IMR-90 (cell line): ENCODE data around the gene F5. TPM values are rescaled to one million over a fixed set of nuclear protein-coding genes. Genes with fewer than 3 reads are reported as not detected.

Experiments used
- ATAC-seq: fragments of 200-7000 bp; cut with Tn5 transposase; 2 replicates; pipeline ENCODE4 v1.9.1; 2020; ENCODE audit warnings: low read depth, mild to moderate bottlenecking, moderate library complexity
- BruUV-seq: library from RNA; stranded (reverse); fragments of 400-500 nt; replicated peaks from 2 replicates; lab custom pipeline; 2021; lab: Mats Ljungman, UMichigan
- CTCF ChIA-PET: fragments of 300-600 bp; formaldehyde crosslinking; extraction: SDS; loops from one replicate; lab custom pipeline; 2021; ENCODE audit warnings: antibody characterized with exemption; lab: Yijun Ruan, JAX
- POLR2A ChIA-PET: fragments of 300-600 bp; sonication (Branson Sonifier 250); formaldehyde crosslinking; loops from one replicate; lab custom pipeline; 2022; ENCODE audit warnings: antibody characterized with exemption; ENCODE audit not compliant: unreplicated experiment; lab: Charles Lee
- DNase-seq: peaks from one replicate; pipeline ENCODE4 v3.0.0; 2013
- H2AFZ ChIP-seq: replicated peaks from 2 replicates; pipeline ENCODE3; 2013; ENCODE audit warnings: low read length, mild to moderate bottlenecking; ENCODE audit not compliant: poor library complexity
- H2AK5ac ChIP-seq: 2 replicates; pipeline ENCODE4 v1.6.1; 2013; ENCODE audit warnings: low read depth, low read length, inconsistent platforms
- H2AK9ac ChIP-seq: replicated peaks from 2 replicates; pipeline ENCODE3; 2013; ENCODE audit warnings: mild to moderate bottlenecking, low read depth, low read length, moderate library complexity; ENCODE audit not compliant: poor library complexity
- H2BK120ac ChIP-seq: 2 replicates; pipeline ENCODE4 v1.6.1; 2013; ENCODE audit warnings: low read depth, low read length, inconsistent platforms
- H2BK15ac ChIP-seq: 3 replicates; pipeline ENCODE4 v1.6.1; 2013; ENCODE audit warnings: low read depth, low read length, inconsistent platforms
- H2BK20ac ChIP-seq: 2 replicates; pipeline ENCODE4 v1.6.1; 2013; ENCODE audit warnings: low read depth, mild to moderate bottlenecking, inconsistent platforms, low read length, moderate library complexity
- H2BK5ac ChIP-seq: 2 replicates; pipeline ENCODE4 v1.6.1; 2013; ENCODE audit warnings: mild to moderate bottlenecking, low read depth, low read length, inconsistent platforms; ENCODE audit not compliant: poor library complexity, severe bottlenecking
- H3K14ac ChIP-seq: replicated peaks from 2 replicates; pipeline ENCODE4 v1.6.1; 2013; ENCODE audit warnings: low read depth, low read length, inconsistent platforms
- H3K18ac ChIP-seq: 2 replicates; pipeline ENCODE4 v1.6.1; 2013; ENCODE audit warnings: low read depth, low read length, control low read depth
- H3K23ac ChIP-seq: 2 replicates; pipeline ENCODE4 v1.6.1; 2013; ENCODE audit warnings: low read depth, low read length, inconsistent platforms
- H3K27ac ChIP-seq: 2 replicates; pipeline ENCODE4 v1.5.1; 2013; ENCODE audit warnings: mild to moderate bottlenecking, control low read depth, low read length; ENCODE audit not compliant: insufficient read depth
- H3K27me3 ChIP-seq: 2 replicates; pipeline ENCODE4 v1.6.1; 2013; ENCODE audit warnings: low read length; ENCODE audit not compliant: control insufficient read depth, insufficient read depth
- H3K36me3 ChIP-seq: 2 replicates; pipeline ENCODE4 v1.6.1; 2013; ENCODE audit warnings: low read length, mixed read lengths; ENCODE audit not compliant: control insufficient read depth, insufficient read depth
- H3K4ac ChIP-seq: 2 replicates; pipeline ENCODE4 v1.6.1; 2013; ENCODE audit warnings: low read depth, low read length, inconsistent platforms
- H3K4me1 ChIP-seq: 2 replicates; pipeline ENCODE4 v1.6.1; 2013; ENCODE audit warnings: low read length, mixed read lengths; ENCODE audit not compliant: control insufficient read depth, insufficient read depth
- H3K4me2 ChIP-seq: 2 replicates; pipeline ENCODE4 v1.6.1; 2013; ENCODE audit warnings: low read depth, mild to moderate bottlenecking, control low read depth, low read length, moderate library complexity
- H3K4me3 ChIP-seq: 2 replicates; pipeline ENCODE4 v1.5.1; 2013; ENCODE audit warnings: low read depth, mild to moderate bottlenecking, control low read depth, low read length, moderate library complexity; ENCODE audit not compliant: insufficient read depth
- H3K56ac ChIP-seq: 2 replicates; pipeline ENCODE4 v1.6.1; 2013; ENCODE audit warnings: low read length, inconsistent platforms; ENCODE audit not compliant: insufficient read depth; ENCODE audit errors: extremely low read depth
- H3K79me1 ChIP-seq, 2 experiments: 2 replicates each; pipeline ENCODE4 v1.6.1; 2013; ENCODE audit warnings: low read length in 2 of 2, inconsistent platforms in 1 of 2, low read depth in 1 of 2
- H3K9ac ChIP-seq: 2 replicates; pipeline ENCODE4 v1.6.1; 2013; ENCODE audit warnings: low read depth, low read length, control low read depth
- H3K9me1 ChIP-seq: 2 replicates; pipeline ENCODE4 v1.6.1; 2013; ENCODE audit warnings: low read length, inconsistent platforms; ENCODE audit not compliant: insufficient read depth
- H3K9me3 ChIP-seq: 2 replicates; pipeline ENCODE4 v1.6.1; 2013; ENCODE audit warnings: low read length; ENCODE audit not compliant: control insufficient read depth, insufficient read depth
- H4K20me1 ChIP-seq: 2 replicates; pipeline ENCODE4 v1.6.1; 2013; ENCODE audit warnings: low read length, inconsistent platforms; ENCODE audit not compliant: insufficient read depth
- H4K5ac ChIP-seq: 2 replicates; pipeline ENCODE4 v1.6.1; 2013; ENCODE audit warnings: mild to moderate bottlenecking, low read depth, low read length, control low read depth
- H4K8ac ChIP-seq, 2 experiments: 2 replicates each; pipeline ENCODE4 v1.6.1; 2013; ENCODE audit warnings: low read depth in 2 of 2, low read length in 2 of 2, control low read depth in 1 of 2, inconsistent platforms in 1 of 2
- H4K91ac ChIP-seq: 2 replicates; pipeline ENCODE4 v1.6.1; 2013; ENCODE audit warnings: low read depth, low read length, inconsistent platforms; ENCODE audit not compliant: insufficient read depth
- CEBPB ChIP-seq: IDR thresholded peaks from 2 replicates; pipeline ENCODE4 v1.6.1; 2012; ENCODE audit warnings: low read depth, low read length, improper control_type of control experiment
- CTCF ChIP-seq: conservative IDR thresholded peaks from 2 replicates; pipeline ENCODE4 v1.5.1; 2012; ENCODE audit warnings: mild to moderate bottlenecking, low read depth, low read length, improper control_type of control experiment
- NFE2L2 ChIP-seq: fragments of 150-350 bp; IDR thresholded peaks from 2 replicates; pipeline ENCODE4 v1.6.1; 2016; ENCODE audit warnings: low read depth, mild to moderate bottlenecking, low read length
- RFX5 ChIP-seq: IDR thresholded peaks from 2 replicates; pipeline ENCODE4 v1.8.0; 2012; ENCODE audit warnings: low read depth, mild to moderate bottlenecking, low read length, moderate library complexity
- WGBS, 2 experiments: methylation state at CpG; one replicate each; pipeline versions ENCODE4 v1.1.5 to v1.1.7; 2013; ENCODE audit warnings: missing lambda C conversion rate in 2 of 2; ENCODE audit not compliant: insufficient read length in 1 of 2; ENCODE audit errors: extremely low coverage in 2 of 2; 5-methylcytosine and 5-hydroxymethylcytosine counted together
- dilution Hi-C: fragments of 300-500 bp; cut with HindIII; formaldehyde crosslinking; loops from one replicate; pipeline ENCODE4 v1.14.3; 2018; ENCODE audit warnings: low sequenced_read_pairs; ENCODE audit not compliant: unreplicated experiment
- in situ Hi-C: fragments of 300-500 bp; cut with MboI; formaldehyde crosslinking; loops from 3 replicates; pipeline ENCODE4 v1.14.3; 2019; ENCODE audit warnings: low sequenced_read_pairs, inconsistent platforms, mixed read lengths
- intact Hi-C: fragments of 100-400 bp; cut with micrococcal nuclease; formaldehyde crosslinking; loops from 2 replicates; pipeline ENCODE4 v1.10.0; 2022
- polyA plus RNA-seq, 3 experiments: library from polyadenylated mRNA; depleted of rRNA; stranded (reverse); fragments of >200 nt; gene quantifications; 2 replicates each; pipeline ENCODE4 v1.2.3, GENCODE V29; 2012; ENCODE audit warnings: low replicate concordance in 1 of 3
- total RNA-seq: library from RNA; depleted of rRNA; stranded (reverse); fragments of >200 nt; gene quantifications from 2 replicates; pipeline ENCODE4 v1.2.3, GENCODE V29; 2012
- TF ChIP-seq, protein P1 (sequence below): fragments of 150-350 bp; IDR thresholded peaks from 2 replicates; pipeline ENCODE4 v1.6.1; 2017; ENCODE audit warnings: mild to moderate bottlenecking, antibody characterized with exemption, low read length, low read depth
- TF ChIP-seq, protein P2 (sequence below): fragments of 150-350 bp; IDR thresholded peaks from 2 replicates; pipeline ENCODE4 v1.6.1; 2016; ENCODE audit warnings: low read depth, mild to moderate bottlenecking, low read length, moderate library complexity, borderline replicate concordance

F5 gene
- total and polyA plus RNA-seq, 2 of the 4 experiments (the other 2 are of a cell fraction) = not detected

DNA sequence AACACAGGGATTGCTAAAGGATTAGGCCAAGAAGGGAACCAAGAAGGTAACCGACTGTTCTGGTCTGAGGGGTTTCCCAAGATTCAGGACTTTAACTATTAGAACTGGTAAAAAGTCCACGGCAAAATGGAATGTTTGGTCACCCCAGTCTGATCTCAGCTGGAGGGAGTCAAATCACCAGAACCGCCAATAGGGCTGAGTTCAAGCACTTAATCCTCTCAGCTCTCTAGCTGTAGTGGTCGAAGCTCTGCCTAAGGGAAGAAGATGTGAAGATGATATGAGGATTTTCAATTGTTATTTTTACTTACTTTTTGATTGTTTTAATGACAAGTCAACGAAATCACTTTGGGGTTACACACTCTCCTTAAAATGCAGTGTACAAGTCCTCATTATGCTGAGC is 29.1 kb downstream of the F5 start:
- H3K14ac ChIP-seq = no peak overlapping the region
- no peak overlapping the region for H4K8ac ChIP-seq
- no peak overlapping the region for H2AK9ac ChIP-seq
- no peak overlapping the region for H3K4me2 ChIP-seq
- no peak overlapping the region for H3K4me3 ChIP-seq
- no peak overlapping the region for H3K56ac ChIP-seq
- no peaks in the 10 kb centered on the region for H3K9me1 ChIP-seq
- no peaks in the 10 kb centered on the region; the same call in 1 of the 2 replicates for H3K27me3 ChIP-seq
- no peak overlapping the region for H2BK5ac ChIP-seq
- H2BK20ac ChIP-seq = no peak overlapping the region
- H3K9ac ChIP-seq = no peak overlapping the region
- H3K36me3 ChIP-seq = no peaks in the 10 kb centered on the region
- intact Hi-C loops (no loop called here), in situ Hi-C loops (no loop called here), dilution Hi-C loops (no loop called here)
- no peaks in the 10 kb centered on the region for H3K4me1 ChIP-seq
- no peak overlapping the region for H4K91ac ChIP-seq
- no peak overlapping the region for H2BK120ac ChIP-seq
- no peak for TF ChIP-seq NFE2L2
- no peak for TF ChIP-seq RFX5
- TF ChIP-seq CEBPB = no peak
- TF ChIP-seq, protein P1, sequence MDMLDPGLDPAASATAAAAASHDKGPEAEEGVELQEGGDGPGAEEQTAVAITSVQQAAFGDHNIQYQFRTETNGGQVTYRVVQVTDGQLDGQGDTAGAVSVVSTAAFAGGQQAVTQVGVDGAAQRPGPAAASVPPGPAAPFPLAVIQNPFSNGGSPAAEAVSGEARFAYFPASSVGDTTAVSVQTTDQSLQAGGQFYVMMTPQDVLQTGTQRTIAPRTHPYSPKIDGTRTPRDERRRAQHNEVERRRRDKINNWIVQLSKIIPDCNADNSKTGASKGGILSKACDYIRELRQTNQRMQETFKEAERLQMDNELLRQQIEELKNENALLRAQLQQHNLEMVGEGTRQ = no peak
- TF ChIP-seq, protein P2, sequence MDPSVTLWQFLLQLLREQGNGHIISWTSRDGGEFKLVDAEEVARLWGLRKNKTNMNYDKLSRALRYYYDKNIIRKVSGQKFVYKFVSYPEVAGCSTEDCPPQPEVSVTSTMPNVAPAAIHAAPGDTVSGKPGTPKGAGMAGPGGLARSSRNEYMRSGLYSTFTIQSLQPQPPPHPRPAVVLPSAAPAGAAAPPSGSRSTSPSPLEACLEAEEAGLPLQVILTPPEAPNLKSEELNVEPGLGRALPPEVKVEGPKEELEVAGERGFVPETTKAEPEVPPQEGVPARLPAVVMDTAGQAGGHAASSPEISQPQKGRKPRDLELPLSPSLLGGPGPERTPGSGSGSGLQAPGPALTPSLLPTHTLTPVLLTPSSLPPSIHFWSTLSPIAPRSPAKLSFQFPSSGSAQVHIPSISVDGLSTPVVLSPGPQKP = no peak
- no peak for TF ChIP-seq CTCF
- no peak overlapping the region for H3K27ac ChIP-seq
- no peak overlapping the region for H3K18ac ChIP-seq
- no peaks in the 10 kb centered on the region for H4K20me1 ChIP-seq
- no peak overlapping the region for H3K4ac ChIP-seq
- WGBS, 2 experiments = 83% methylated on average over 1 of the region's 5 CpGs; no CpG with 5 or more reads in 1 of the 2 experiments
- H2BK15ac ChIP-seq = no peak overlapping the region
- H4K5ac ChIP-seq = no peak overlapping the region
- no peak overlapping the region for H3K23ac ChIP-seq
- no peak for DNase-seq
- no peak overlapping the region for H2AFZ ChIP-seq
- H3K9me3 ChIP-seq = no peaks in the 10 kb centered on the region
- ATAC-seq = no peak
- H3K79me1 ChIP-seq = no peaks in the 10 kb centered on the region
- no TSS peak for BruUV-seq
- POLR2A ChIA-PET = no interaction called here
- H2AK5ac ChIP-seq = no peak overlapping the region
- CTCF ChIA-PET = no interaction called here
